Ascending aorta (tissue), 2 donors: ENCODE results near the gene RIC1. TPM values are rescaled to one million over a fixed set of nuclear protein-coding genes. Genes with fewer than 3 reads are reported as not detected.
"Not testable (repeated sequence)": the region's sequence is repeated elsewhere in the genome, so short reads cannot be mapped to it uniquely, and the experiment has no call there.

Experiments
- DNase-seq, 2 donors: peaks; one replicate each; pipeline ENCODE4 v3.0.0-alpha.2; 2019; ENCODE audit warnings: low spot score in 2 of 2
- H3K27ac ChIP-seq, 2 donors: fragments of 200-600 bp; sonication (generic); one replicate each; pipeline ENCODE4 v1.5.1; 2016 to 2017; ENCODE audit warnings: mild to moderate bottlenecking in 1 of 2
- H3K27me3 ChIP-seq: fragments of 200-600 bp; sonication (generic); one replicate; pipeline ENCODE4 v1.5.1; 2017
- H3K36me3 ChIP-seq, 2 donors: fragments of 200-600 bp; sonication (generic); one replicate each; pipeline ENCODE4 v1.5.1; 2016
- H3K4me1 ChIP-seq, 2 donors: fragments of 200-600 bp; sonication (generic); one replicate each; pipeline ENCODE4 v1.5.1; 2016 to 2017; ENCODE audit warnings: mild to moderate bottlenecking in 1 of 2
- H3K4me3 ChIP-seq, 2 donors: fragments of 200-600 bp; sonication (generic); one replicate each; pipeline ENCODE4 v1.5.1; 2016 to 2017; ENCODE audit warnings: mild to moderate bottlenecking in 1 of 2
- H3K9me3 ChIP-seq, 2 donors: fragments of 200-600 bp; sonication (generic); one replicate each; pipeline ENCODE4 v1.5.1; 2016
- intact Hi-C: fragments of 100-400 bp; cut with DNase I; formaldehyde crosslinking; loops from one replicate; pipeline ENCODE4 v1.15.1; 2023
- total RNA-seq: library from RNA; depleted of rRNA; stranded (reverse); fragments of >200 nt; gene quantifications from one replicate; pipeline ENCODE4 v1.1.0, GENCODE V29; 2016
- TF ChIP-seq, protein P1 (sequence below), 3 experiments: fragments of 200-600 bp in 2 of 3; fragments of 450-650 bp in 1 of 3; sonication (generic) in 2 of 3; IDR thresholded peaks; one replicate each; pipeline ENCODE4 v1.5.1; 2016 to 2019; ENCODE audit warnings: antibody characterized with exemption in 3 of 3, mild to moderate bottlenecking in 1 of 3, moderate library complexity in 1 of 3

Gene RIC1
- total RNA-seq, 1 donor from 2014 or later = 46.7 TPM

- H3K9me3 ChIP-seq = peaks cover 4 to 27% of the 10 kb centered on the region in 2 donors
- DNase-seq = no peak
- intact Hi-C loops = no loop called here
- H3K4me3 ChIP-seq = no peak overlapping the region
- TF ChIP-seq, protein P1, sequence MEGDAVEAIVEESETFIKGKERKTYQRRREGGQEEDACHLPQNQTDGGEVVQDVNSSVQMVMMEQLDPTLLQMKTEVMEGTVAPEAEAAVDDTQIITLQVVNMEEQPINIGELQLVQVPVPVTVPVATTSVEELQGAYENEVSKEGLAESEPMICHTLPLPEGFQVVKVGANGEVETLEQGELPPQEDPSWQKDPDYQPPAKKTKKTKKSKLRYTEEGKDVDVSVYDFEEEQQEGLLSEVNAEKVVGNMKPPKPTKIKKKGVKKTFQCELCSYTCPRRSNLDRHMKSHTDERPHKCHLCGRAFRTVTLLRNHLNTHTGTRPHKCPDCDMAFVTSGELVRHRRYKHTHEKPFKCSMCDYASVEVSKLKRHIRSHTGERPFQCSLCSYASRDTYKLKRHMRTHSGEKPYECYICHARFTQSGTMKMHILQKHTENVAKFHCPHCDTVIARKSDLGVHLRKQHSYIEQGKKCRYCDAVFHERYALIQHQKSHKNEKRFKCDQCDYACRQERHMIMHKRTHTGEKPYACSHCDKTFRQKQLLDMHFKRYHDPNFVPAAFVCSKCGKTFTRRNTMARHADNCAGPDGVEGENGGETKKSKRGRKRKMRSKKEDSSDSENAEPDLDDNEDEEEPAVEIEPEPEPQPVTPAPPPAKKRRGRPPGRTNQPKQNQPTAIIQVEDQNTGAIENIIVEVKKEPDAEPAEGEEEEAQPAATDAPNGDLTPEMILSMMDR (IDR thresholded peaks at IDR 0.05) = no peak
- H3K4me1 ChIP-seq = no peaks in the 10 kb centered on the region
- H3K36me3 ChIP-seq = no peaks in the 10 kb centered on the region
- no peak overlapping the region for H3K27ac ChIP-seq
- no peaks in the 10 kb centered on the region for H3K27me3 ChIP-seq
Measured at GRCh38 chr9:5646116-5646515, 17.2 kb downstream of the RIC1 start.

- no peak for DNase-seq
- Histone ChIP-seq H3K4me1 (no peaks in the 10 kb centered on the region), H3K36me3 (no peaks in the 10 kb centered on the region), H3K9me3 (peaks cover 13 to 50% of the 10 kb centered on the region in 2 donors), H3K4me3 (no peak overlapping the region), H3K27me3 (no peaks in the 10 kb centered on the region), H3K27ac (no peak overlapping the region)
- TF ChIP-seq, protein P1 (IDR thresholded peaks at IDR 0.05) = no peak
- intact Hi-C loops = no loop called here
Measured at GRCh38 chr9:5650356-5651105, 21.6 kb downstream of the RIC1 start.

GRCh38 chr9:5651246-5651645, 22.3 kb downstream of the RIC1 start:
- Histone ChIP-seq H3K27ac (no peak overlapping the region), H3K4me3 (no peak overlapping the region), H3K36me3 (no peaks in the 10 kb centered on the region), H3K9me3 (peaks cover 13 to 50% of the 10 kb centered on the region in 2 donors), H3K4me1 (no peaks in the 10 kb centered on the region), H3K27me3 (no peaks in the 10 kb centered on the region)
- DNase-seq = no peak
- intact Hi-C loops = no loop called here
- TF ChIP-seq, protein P1 (IDR thresholded peaks at IDR 0.05) = no peak

GRCh38 chr9:5652821-5653220, 23.9 kb downstream of the RIC1 start:
- H3K27ac ChIP-seq = no peak overlapping the region

DNA sequence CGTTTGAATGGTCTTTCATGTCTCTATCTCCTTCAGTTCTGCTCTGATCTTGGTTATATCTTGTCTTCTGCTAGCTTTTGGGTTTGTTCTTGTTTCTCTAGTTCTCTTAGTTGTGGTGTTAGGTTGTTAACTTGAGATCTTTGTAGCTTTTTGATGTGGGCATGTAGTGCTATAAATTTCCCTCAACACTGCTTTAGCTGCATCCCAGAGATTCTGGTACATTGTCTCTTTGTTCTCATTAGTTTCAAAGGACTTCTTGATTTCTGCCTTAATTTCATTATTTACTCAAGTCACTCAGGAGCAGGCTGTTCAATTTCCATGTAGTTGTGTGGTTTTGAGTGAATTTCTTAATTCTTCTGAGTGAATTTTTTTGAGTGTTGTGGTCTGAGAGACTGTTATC, 33.9 kb downstream of the RIC1 start:
- H3K4me1 ChIP-seq, DNase-seq, H3K4me3 ChIP-seq, H3K27me3 ChIP-seq, intact Hi-C loops, H3K27ac ChIP-seq: not testable (repeated sequence)
- H3K36me3 ChIP-seq = peaks cover 4 to 24% of the 10 kb centered on the region in 2 donors
- peaks cover 10 to 28% of the 10 kb centered on the region in 2 donors for H3K9me3 ChIP-seq

More at GRCh38 chr9:5652821-5653220, 23.9 kb downstream of the RIC1 start:
- H3K36me3 ChIP-seq = no peaks in the 10 kb centered on the region
- TF ChIP-seq, protein P1 (IDR thresholded peaks at IDR 0.05) = no peak
- intact Hi-C loops = no loop called here
- no peak overlapping the region for H3K4me3 ChIP-seq
- no peak for DNase-seq
- H3K27me3 ChIP-seq = no peaks in the 10 kb centered on the region
- peaks cover 13 to 50% of the 10 kb centered on the region in 2 donors for H3K9me3 ChIP-seq
- no peaks in the 10 kb centered on the region for H3K4me1 ChIP-seq

- TF ChIP-seq, protein P1 (IDR thresholded peaks at IDR 0.05) = no peak
- H3K4me1 ChIP-seq = no peaks in the 10 kb centered on the region
- intact Hi-C loops = no loop called here
- H3K36me3 ChIP-seq = peaks cover 4 to 18% of the 10 kb centered on the region in 2 donors
- DNase-seq = no peak
- H3K27ac ChIP-seq = no peak overlapping the region
- no peaks in the 10 kb centered on the region for H3K27me3 ChIP-seq
- peaks cover 10 to 27% of the 10 kb centered on the region in 2 donors for H3K9me3 ChIP-seq
- H3K4me3 ChIP-seq = no peak overlapping the region
Measured at GRCh38 chr9:5665059-5665458, 36.2 kb downstream of the RIC1 start.
